HG03045 (cell line): ENCODE data around the gene PNMA8C.
"Not testable (repeated sequence)": the region's sequence is repeated elsewhere in the genome, so short reads cannot be mapped to it uniquely, and the experiment has no call there.

Experiments
- ATAC-seq: cut with Tn5 transposase; IDR thresholded peaks from one replicate; pipeline ENCODE4 v1.9.1; 2021; ENCODE audit warnings: mild to moderate bottlenecking, moderate library complexity; ENCODE audit not compliant: unreplicated experiment

Gene PNMA8C

DNA sequence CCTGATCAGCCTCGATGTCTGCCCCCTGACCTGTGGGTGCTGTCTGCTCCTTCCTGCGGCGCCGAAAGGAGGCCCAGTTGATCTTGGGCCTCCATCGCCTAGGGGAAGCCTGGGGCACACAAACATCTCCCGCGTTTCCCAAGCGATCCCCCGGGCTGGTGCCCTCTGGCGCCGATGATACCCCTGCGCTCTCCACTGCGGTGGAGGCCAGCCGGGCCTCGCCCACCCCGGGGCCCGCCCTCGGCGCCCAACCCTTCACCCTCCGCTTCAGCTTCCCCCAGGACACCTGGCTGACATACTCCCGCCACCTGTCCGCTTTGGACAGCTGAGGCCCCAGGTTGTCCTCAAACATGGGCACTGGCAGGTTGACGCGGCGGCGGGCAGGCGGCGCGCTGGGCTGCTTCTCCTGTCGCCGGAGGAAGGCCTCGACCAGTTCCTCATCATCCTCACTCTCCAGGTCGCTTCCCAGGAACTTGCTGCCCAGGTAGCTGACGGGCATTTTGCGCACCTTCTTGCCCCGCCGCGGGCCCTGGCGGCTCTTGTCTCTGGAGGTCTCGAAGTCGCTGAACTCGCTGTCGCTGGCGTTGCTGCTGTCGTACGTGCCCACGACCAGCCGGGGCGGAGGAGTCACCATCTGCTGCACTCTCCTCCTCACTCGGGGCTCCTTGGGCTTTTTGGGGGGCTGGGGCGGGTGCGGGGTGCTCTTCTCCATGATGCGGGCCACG, 16.6 kb downstream of the PNMA8C start:
- no peak for ATAC-seq

DNA sequence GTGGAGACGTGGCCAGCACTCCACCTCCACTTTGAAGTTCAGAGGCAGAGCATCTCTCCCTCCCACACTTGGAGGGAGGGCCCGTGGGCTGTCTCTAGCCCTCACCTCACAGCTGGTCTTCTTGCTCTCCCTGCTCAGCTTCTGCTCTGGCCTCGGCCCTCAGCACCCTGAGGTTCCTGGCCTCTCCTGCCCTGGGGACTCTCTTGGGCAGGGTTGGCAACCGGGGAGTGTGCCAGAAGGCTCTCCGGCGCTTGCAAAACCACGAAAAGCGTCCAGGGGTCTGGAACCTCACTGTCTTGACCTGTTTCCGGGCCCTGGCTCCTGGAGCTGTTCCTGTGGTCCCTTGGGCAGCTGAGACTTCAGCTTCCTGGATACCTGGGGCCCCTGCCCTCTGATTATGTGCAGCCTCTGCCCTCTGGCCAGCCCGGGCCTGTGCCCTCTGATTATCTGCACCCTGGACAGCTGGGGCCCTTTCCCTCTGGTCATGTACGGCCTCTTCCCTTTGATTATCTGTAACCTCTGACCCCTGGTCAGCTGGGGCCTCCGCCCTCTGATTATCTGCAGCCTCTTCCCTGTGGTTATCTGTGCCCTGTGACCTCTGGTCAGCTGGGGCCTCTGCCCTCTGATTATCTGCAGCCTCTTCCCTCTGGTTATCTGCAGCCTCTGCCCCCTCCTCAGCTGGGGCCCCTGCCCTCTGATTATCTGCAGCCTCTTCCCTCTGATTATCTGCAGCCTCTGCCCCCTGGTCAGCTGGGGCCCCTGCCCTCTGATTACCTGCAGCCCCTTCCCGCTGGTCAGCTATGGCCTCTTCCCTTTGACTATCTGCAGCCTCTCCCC, 17.4 kb downstream of the PNMA8C start:
- ATAC-seq = no peak

DNA sequence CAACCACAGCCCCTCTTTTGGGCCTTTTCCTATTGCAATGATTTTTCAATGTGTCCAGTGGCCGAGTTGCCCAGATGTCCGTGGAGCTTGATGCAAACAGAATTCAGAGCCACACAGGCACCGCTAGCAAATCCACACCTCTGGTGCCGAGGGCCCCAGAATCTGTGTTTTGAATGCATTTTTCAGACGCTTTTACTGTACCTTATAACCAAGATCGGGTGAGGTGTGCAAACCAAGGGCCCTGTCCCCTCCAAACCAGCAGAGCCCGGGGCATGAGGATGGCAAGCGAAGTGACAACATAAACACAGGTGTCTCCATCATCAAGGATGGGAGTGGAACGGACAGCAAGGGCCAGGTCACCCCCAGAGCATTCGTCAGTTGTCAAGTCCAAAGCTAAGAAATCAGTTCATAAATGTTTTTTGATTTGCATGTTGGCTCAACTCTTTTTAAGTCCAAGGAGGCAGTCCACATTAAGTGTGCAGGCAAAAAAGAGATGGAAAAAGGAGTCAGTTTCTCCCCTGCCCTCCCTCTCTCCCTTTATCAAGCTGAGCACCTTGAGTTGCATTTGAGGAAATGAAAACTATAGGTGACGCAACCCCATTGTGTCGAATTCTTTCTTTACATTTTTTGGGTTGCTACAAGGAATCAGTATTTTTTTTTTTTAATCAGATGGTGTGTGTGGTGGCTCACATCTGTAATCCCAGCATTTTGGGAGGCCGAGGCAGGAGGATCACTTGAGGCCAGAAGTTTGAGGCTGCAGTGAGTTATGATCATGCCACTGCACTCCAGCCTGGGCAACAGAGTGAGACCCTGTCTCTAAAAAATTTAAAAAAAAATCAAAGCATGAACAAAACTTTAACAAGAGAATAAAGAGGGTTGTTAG, 18.3 kb downstream of the PNMA8C start:
- ATAC-seq = no peak

DNA sequence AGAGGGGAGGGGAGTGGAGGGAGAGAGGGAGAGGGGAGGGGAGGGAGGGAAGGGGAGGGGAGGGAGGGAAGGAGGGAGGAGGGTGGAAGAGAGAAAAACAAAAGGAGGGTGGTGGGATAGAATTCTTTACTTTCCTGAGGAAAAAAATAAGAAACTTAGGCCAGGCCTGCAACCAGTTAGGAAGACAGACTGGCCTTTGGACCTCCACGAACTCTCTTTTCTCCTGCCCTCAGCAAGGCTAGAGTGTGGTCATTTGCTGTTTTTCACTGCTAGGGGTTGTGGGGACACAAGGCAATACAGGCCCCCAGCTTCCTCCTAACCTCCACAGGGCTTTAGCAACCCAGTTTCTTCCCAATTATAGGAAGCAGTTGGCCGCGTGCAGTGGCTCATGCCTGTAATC, 19.5 kb downstream of the PNMA8C start:
- ATAC-seq = no peak

DNA sequence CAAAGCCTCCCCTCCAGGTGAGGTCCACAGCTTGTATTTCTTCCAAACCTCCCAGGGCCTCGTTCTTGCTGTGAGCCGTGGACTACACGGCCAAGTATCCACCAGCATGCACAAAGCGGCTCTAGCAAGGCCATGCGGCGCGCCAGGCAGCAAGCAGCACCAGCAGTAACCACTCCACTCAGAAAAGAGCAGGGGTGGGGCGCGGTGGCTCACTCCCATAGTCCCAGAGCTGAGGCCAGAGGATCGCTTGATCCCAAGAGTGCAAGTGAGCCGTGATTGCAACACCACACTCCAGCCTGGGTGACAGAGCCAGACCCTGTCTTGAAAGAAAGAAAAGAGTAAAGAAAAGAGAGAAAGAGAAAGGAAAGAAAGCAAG, 20.1 kb downstream of the PNMA8C start:
- ATAC-seq = no peak

DNA sequence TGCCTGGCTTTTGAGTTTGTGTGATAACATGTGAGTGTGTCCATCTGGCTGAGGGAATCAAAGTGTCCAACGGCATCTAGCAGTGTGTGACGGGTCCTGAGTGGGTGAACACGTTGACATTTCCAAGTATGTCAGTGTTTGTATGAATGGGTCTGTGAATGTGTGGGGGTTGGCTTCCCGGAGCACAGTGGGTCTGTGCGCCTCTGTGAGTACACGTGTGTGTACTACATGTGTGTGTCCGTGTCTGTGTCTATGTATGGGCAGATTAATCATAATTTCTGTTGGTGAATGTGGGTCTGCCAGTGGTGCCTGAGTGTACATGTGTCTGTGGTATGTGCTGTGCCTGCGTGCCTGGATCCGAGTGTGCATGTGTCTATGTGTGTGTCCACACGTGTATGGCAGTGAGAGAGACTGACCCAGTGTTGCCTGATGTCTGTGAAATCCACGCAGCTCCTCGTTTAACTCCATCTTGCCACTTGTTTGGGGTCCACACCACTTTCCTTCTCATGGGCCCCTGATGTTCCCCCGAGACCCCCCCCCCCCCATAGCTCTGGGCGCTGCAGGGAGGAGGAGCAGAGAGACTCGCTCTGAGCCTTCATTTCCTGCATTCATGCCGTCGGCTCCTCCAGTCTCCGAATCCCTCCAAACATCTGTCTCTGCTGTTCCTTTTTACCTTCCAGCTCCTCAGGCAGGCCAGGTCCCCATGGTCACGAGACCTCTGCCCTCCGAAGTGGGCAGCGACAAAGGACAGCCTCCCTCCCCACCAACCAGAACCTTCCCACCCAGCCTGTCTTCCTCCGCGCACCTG, 20.7 kb downstream of the PNMA8C start:
- no peak for ATAC-seq

DNA sequence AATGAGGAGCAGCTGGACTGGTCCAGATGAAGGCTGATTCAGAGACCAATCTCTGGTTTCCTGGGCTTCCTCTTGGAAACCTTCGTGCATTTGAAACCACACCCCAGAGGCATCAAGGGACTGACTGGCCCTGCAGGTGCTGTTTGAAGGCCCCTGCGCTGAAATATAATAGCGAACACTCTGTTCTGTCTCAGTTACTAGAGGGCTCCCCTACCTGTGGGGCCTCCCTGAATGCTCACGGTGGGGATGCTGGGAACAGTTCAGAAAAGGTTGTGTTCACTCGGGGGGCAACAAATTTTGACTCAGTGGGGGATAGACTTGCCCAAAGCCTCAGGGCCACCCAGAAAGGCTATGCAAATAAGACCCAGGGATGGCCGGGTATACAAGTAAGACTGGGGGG, 21.8 kb downstream of the PNMA8C start:
- ATAC-seq = no peak

DNA sequence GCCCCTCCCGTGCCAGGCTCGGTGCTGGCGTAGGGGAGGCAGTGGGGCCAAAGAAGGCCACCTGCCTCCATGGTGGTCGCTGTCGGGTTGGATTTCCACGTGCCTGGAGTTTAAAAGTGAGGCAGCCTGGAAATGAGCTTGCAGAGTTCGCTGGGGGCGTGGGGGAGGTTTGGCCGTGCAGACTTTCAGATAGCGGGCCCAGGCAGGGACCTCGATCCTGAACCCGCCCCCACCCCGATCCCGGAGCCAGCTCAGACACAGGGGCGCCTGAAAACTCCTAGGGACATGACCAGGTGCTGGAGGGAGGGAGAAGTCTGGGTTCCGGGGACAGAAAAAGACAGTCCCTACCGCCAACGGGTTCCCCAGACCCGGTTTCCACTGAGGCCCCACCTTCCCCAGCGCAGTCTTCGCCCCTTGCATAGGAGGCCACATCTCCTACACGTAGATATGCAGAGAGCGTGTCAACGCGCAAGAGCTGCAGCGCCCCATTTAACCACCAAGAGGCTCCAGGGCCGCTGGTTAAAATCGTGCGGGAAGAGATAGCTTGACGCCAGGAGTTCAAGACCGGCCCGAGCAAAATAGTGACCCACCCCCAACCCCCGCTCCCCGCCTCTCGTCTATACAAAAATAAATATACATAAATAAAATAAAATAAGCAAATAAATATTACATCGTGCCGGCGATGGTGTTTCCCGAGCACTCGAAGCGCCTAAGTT, 23.8 kb downstream of the PNMA8C start:
- no peak for ATAC-seq

DNA sequence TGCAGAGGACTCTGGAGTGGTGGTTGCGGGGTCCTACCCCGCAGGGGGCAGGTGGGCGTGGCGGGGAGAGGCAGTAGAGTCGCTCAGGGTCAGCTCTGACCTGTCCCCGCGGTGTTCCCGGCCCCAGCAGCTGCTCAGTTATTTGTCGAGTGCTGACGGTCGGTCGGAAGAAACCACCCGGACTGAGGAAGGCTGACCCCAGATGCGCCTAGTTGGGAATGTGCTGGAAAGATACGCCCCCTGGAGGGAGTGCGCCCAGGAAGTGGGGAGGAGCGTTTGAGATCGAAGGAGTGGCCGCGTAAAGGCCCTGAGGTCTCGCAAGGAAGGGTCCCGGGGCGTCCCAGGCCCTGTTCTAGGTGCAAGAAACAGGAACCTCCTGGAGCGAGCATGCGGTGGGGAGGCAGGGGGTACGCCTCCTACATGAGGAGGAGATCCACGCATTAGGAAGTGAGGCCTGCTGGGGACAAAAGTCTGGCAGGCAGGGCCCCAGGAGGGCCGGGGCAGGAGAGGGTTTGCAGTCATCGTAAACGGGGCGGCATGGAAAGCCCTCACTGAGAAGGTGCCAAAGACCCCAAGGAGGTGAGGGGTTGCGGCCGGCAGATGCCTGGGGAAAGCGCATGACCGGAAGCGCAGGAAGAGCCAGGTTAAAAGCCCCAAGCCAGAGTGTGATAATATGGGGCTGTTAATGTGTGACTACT, 24.5 kb downstream of the PNMA8C start:
- ATAC-seq = no peak

DNA sequence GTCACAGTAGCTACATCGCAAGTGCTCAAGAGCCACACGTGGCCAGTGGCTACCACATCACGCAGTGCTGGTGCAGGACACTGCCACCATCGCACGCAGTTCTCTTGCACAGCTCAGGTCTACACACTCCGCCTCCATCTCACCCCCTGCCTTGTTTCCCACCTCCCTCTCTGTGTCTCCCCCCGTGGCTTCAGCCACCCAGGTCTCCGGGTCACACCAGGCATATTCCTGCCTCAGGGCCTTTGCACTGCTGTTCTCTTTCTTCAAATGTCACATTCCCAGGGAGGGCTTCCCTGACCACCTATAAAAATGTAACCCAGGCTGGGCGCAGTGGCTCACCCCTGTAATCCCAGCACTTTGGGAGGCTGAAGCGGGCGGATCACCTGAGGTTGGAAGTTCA, 26.0 kb downstream of the PNMA8C start:
- no peak for ATAC-seq

DNA sequence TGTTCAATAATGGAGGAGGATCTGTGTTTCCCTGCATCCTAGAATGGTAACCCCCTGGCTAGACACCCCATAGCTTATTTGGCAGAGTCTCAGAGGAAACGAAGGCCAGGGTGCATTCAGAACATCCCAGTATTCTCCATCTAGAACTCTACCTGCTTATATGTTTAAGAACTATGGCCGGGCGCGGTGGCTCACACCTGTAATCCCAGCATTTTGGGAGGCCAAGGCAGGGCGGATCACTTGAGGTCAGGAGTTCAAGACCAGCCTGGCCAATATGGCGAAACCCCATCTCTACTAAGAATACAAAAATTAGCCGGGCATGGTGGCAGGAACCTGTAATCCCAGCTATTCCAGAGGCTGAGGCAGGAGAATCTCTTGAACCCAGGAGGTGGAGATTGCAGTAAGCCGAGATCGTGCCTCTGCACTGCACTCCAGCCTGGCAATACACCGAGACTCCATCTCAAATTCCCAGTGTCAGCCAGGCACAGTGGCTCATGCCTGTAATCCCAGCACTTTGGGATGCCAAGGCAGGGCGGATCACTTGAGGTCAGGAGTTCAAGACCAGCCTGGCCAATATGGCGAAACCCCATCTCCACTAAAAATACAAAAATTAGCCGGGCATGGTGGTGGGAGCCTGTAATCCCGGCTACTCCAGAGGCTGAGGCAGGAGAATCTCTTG, 30.8 kb downstream of the PNMA8C start:
- ATAC-seq = not testable (repeated sequence)

DNA sequence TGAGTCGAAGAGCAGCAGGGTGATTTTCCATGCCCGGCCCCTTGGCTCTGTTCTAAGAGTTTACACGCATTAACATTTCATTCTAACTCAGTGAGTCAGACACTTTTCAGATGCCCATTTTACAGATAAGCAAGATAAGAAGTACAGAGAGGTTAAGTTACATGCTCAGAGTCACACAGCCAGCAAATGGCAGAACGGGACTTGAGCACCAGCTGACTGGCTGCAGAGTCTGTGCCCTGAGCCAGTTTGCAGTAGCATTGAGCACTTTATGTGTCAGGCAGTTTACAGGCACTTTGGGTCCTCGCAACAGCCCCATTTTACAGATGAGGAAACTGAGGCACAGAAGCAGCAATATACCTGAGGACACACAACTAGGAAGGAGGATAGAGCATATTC, 34.3 kb downstream of the PNMA8C start:
- no peak for ATAC-seq

DNA sequence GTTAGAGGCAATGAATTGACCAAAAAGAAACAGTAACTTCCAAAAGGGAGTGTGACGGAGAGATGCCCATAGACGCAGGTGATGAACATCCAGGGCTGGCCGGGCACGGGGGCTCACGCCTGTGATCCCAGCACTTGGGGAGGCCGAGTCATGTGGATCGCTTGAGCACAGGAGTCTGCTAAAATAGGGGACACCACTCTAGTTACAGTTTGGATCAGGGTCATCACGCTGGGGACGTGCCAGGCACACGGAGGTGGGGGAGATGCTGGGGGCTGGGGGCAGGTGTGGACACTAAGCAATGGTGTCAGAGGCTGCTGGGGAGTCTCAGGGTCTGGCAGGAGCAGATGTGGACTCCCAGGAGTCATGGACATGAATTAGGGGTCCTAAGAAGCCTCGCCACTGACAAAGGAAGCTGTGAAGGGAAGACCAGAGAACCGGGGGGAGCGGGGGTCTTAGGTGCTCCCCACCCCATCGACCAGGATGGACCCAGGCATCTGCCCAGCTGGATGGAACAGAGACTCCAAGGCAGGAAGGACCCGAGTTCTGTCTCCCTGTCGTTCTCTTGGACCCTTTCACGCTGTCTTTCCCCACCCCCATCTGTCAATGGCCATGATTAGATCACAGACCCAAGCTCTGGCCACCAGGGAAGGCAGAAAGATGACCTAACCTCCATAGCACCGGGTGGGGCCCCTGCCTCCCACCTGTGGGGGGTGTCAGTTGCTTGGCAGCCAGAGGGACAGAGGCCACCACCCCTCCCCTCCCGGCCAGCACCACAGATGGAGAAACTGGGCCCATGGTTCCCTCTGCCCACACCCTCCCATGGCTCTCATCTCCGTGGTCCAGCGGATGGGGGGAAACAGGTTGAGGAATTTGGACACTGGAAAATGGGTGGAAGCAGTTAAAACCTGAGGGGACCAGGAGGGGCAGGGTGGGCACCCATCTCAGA, 35.0 kb downstream of the PNMA8C start:
- ATAC-seq = no peak

DNA sequence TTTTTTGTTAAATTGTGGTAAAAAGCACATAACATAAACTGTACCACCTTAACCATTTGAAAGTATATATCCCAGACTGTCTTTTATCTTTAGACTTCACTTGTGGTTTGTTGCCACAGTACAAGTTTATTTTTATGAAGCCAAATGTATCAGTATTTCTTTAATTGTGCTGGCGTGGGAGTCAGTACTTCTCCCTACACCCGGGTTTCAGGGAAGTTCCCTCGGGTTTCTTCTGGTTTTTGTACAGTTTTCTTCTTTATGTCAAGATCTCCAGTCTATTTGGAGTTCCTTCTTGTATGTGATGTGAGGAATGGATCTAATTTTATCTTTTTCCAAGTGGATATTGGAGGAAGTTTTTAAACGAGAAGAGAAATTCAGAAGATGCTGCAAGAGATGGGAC, 35.9 kb downstream of the PNMA8C start:
- ATAC-seq = no peak

DNA sequence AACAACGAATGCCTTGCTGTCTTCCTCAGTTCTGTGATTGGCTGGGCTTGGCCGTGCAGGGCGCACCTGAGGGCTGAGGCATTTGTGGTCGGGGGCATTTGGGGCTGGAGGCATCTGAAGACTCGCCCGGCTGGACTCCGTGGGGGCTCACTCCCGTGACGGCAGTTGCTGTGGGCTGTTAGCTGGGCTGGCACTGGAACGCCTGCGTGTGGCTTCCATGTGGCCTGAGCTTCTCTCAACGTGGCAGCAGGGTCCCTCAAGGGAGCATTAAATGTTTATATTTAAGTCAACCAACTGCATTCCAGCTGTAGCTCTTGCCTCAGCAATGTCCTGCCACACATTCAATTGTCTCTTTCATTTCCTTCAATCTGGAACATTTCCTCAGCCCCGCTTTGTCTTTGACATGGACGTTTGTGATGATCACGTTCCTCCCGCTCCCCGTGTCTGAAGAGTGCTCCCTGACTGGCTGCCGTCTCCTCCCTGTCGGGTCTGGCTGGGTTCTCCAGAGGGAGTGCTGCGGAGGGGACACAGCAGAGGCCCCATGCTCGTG, 36.4 kb downstream of the PNMA8C start:
- ATAC-seq = no peak

DNA sequence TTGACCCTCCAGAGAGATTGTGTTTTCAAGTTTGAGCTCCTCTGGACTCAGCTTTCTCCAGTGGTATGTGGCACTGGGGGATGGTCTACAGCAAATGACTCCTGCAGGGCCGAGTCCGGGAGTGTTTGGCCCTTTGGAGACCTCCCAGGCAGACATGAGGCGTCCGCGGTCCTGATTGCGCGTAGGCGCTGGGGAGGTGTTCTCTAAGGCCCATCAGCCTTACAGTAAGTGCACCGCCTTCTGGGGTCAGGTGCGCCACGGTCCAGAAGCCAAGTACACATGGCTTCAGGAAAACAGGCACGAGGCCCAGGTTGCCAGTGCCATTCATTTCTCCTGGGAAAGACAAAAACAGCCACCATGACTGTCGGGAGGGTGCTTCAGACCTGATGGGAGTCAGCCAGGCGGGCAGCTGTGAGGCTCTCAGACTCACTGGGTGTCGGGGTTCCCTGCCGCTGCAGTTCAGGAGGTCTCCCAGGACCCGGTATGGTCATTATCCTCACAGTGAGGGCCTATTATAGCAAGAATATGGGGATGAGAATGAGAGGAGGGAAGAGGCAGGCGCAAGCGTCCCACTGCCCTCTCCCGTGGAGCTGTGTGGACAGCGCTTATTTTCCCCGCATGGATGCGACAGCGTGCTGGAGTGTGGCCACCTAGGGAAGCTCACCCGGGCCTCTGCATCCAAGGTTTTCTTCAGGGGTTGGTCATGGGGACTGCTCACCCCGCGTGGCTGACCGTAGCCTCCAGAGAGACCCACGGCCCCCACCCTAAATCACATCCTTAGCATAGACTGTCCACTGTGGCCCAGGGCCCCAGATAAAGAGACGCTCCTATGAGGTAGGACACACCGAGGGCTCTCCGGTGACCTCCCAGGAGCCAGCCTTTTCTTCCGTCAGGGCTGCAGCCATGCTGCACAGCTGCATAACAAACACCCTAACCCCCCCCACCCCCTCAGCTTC, 37.2 kb downstream of the PNMA8C start:
- ATAC-seq = no peak
